ENCODE data around the gene RAB12. TPM values are rescaled to one million over a fixed set of nuclear protein-coding genes. Genes with fewer than 3 reads are reported as not detected.

RAB12 gene
- total and polyA plus RNA-seq, 4 donors: 44.9 to 85.2 (median 62.4) TPM

Other genes starting within 250 kb of the RAB12 start
- 10 to 100 TPM; 11.3 to 14.1 TPM for gene MTCL1, start 96.1 kb downstream of the RAB12 start, total RNA-seq
- 10 to 100 TPM; 24.4 to 24.8 TPM for gene MTCL1, start 96.1 kb downstream of the RAB12 start, polyA plus RNA-seq (ENCODE audit: insufficient read length in 2 of 2)